SK-N-SH treated with all-trans-retinoic acid at 6 μM for 48 hours (cell line): ENCODE data around the gene DPF3.
A peak's percentile ranks its signal among the peaks of the same experiment; 100 is the strongest.

Experiments
- ATAC-seq: fragments of 200-7000 bp; cut with Tn5 transposase; 3 replicates; pipeline ENCODE4 v1.9.1; 2020; ENCODE audit warnings: mild to moderate bottlenecking, moderate library complexity
- ARNTL ChIP-seq: fragments of 450-650 bp; formaldehyde crosslinking; IDR thresholded peaks from 2 replicates; pipeline ENCODE4 v1.5.0; 2020; ENCODE audit warnings: low read depth, mild to moderate bottlenecking, moderate library complexity, borderline replicate concordance
- BACH2 ChIP-seq: fragments of 250-450 bp; sonication (Bioruptor Pico); IDR thresholded peaks from 2 replicates; pipeline ENCODE4 v1.9.0; 2021; ENCODE audit warnings: mild to moderate bottlenecking, borderline replicate concordance
- CSDC2 ChIP-seq: fragments of 250-450 bp; sonication (Bioruptor Pico); IDR thresholded peaks from 2 replicates; pipeline ENCODE4 v1.5.0; 2020; ENCODE audit warnings: mild to moderate bottlenecking, moderate library complexity
- ESRRG ChIP-seq: fragments of 250-450 bp; sonication (Bioruptor Pico); IDR thresholded peaks from 2 replicates; pipeline ENCODE4 v1.6.1; 2021; ENCODE audit warnings: mild to moderate bottlenecking
- GLIS3 ChIP-seq: fragments of 250-450 bp; sonication (Bioruptor Pico); IDR thresholded peaks from 2 replicates; pipeline ENCODE4 v1.5.0; 2020; ENCODE audit warnings: mild to moderate bottlenecking, moderate library complexity
- ISL1 ChIP-seq: fragments of 250-450 bp; sonication (Bioruptor Pico); IDR thresholded peaks from 2 replicates; pipeline ENCODE4 v2.1.2; 2022; ENCODE audit warnings: mild to moderate bottlenecking, moderate library complexity
- OSR1 ChIP-seq: fragments of 250-450 bp; sonication (Bioruptor Pico); IDR thresholded peaks from 2 replicates; pipeline ENCODE4 v1.8.0; 2022; ENCODE audit warnings: moderate library complexity, mild to moderate bottlenecking, inconsistent platforms
- PPARA ChIP-seq: fragments of 250-450 bp; sonication (Bioruptor Pico); IDR thresholded peaks from 2 replicates; pipeline ENCODE4 v1.5.0; 2020; ENCODE audit warnings: mild to moderate bottlenecking, borderline replicate concordance
- RARB ChIP-seq: fragments of 250-450 bp; sonication (Bioruptor Pico); IDR thresholded peaks from 2 replicates; pipeline ENCODE4 v1.8.0; 2021; ENCODE audit warnings: mild to moderate bottlenecking, moderate library complexity
- SNAI2 ChIP-seq: fragments of 250-450 bp; sonication (Bioruptor Pico); IDR thresholded peaks from 2 replicates; pipeline ENCODE4 v1.5.0; 2020; ENCODE audit warnings: mild to moderate bottlenecking, moderate library complexity
- TCF4 ChIP-seq: fragments of 250-450 bp; sonication (Bioruptor Pico); IDR thresholded peaks from 2 replicates; pipeline ENCODE4 v1.8.0; 2021; ENCODE audit warnings: mild to moderate bottlenecking, moderate library complexity, borderline replicate concordance
- TOX ChIP-seq: fragments of 250-450 bp; sonication (Bioruptor Pico); IDR thresholded peaks from 2 replicates; pipeline ENCODE4 v1.8.0; 2021; ENCODE audit warnings: mild to moderate bottlenecking, moderate library complexity, borderline replicate concordance
- ZC3H10 ChIP-seq: fragments of 250-450 bp; sonication (Bioruptor Pico); IDR thresholded peaks from 2 replicates; pipeline ENCODE4 v1.5.1; 2021; ENCODE audit warnings: mild to moderate bottlenecking, moderate library complexity
- ZFP3 ChIP-seq: fragments of 250-450 bp; sonication (Bioruptor Pico); IDR thresholded peaks from 2 replicates; pipeline ENCODE4 v1.5.0; 2020; ENCODE audit warnings: mild to moderate bottlenecking, moderate library complexity
- ZFP30 ChIP-seq: fragments of 450-650 bp; formaldehyde crosslinking; IDR thresholded peaks from 2 replicates; pipeline ENCODE4 v1.5.0; 2022; ENCODE audit warnings: mild to moderate bottlenecking, moderate library complexity
- ZNF565 ChIP-seq: fragments of 450-650 bp; formaldehyde crosslinking; conservative IDR thresholded peaks from 2 replicates; pipeline ENCODE4 v1.5.0; 2020; ENCODE audit warnings: low read depth, mild to moderate bottlenecking, moderate library complexity
- ZNF70 ChIP-seq: fragments of 450-650 bp; formaldehyde crosslinking; IDR thresholded peaks from 2 replicates; pipeline ENCODE4 v1.5.0; 2020; ENCODE audit warnings: mild to moderate bottlenecking, moderate library complexity
- ZNF8 ChIP-seq: fragments of 450-650 bp; formaldehyde crosslinking; IDR thresholded peaks from 2 replicates; pipeline ENCODE4 v1.5.0; 2020; ENCODE audit warnings: mild to moderate bottlenecking, moderate library complexity
- TF ChIP-seq, protein P1 (sequence below): fragments of 250-450 bp; sonication (Bioruptor Pico); IDR thresholded peaks from 2 replicates; pipeline ENCODE4 v1.5.1; 2021; ENCODE audit warnings: mild to moderate bottlenecking, moderate library complexity
- TF ChIP-seq, protein P2 (sequence below): fragments of 250-450 bp; sonication (Bioruptor Pico); IDR thresholded peaks from 2 replicates; pipeline ENCODE4 v1.5.0; 2020; ENCODE audit warnings: mild to moderate bottlenecking, moderate library complexity
- TF ChIP-seq, protein P3 (sequence below): fragments of 250-450 bp; sonication (Bioruptor Pico); IDR thresholded peaks from 2 replicates; pipeline ENCODE4 v1.8.0; 2020; ENCODE audit warnings: mild to moderate bottlenecking, moderate library complexity, borderline replicate concordance
- TF ChIP-seq, protein P4 (sequence below): fragments of 250-450 bp; sonication (Bioruptor Pico); IDR thresholded peaks from 2 replicates; pipeline ENCODE4 v1.5.1; 2020; ENCODE audit warnings: low read depth, mild to moderate bottlenecking, moderate library complexity
- TF ChIP-seq, protein P5 (sequence below): fragments of 250-450 bp; sonication (Bioruptor Pico); IDR thresholded peaks from 2 replicates; pipeline ENCODE4 v1.8.0; 2021; ENCODE audit warnings: low read depth, mild to moderate bottlenecking, moderate library complexity, borderline replicate concordance

DPF3 gene

DNA sequence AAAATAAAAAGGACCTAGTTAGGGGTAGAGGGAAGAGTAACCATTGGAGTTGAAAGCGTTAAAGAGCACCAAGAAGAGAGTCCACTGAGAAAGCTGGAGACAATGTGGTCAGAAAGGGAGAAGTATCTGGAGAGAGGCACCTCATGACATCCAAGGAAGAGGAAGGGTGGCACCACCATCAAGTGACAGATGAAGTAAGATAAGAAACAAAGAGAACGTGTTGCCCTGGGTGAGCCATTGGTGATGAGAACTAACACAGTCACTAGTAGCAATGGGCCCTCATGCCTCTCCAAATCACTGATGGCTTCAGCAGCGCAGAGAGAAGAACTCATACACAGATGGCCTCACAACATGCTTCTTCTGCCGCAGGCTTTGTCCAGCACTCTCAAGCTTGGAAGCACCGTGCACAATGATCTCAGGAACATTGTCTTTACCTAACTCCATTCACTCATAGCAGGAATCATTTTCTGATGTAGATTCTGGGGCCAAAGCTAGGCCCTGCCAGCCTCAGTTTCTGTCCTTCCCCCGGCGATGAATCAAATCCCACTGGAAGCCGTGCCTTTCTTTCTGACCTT is 252.9 kb downstream of the DPF3 start:
- TF ChIP-seq, protein P1, sequence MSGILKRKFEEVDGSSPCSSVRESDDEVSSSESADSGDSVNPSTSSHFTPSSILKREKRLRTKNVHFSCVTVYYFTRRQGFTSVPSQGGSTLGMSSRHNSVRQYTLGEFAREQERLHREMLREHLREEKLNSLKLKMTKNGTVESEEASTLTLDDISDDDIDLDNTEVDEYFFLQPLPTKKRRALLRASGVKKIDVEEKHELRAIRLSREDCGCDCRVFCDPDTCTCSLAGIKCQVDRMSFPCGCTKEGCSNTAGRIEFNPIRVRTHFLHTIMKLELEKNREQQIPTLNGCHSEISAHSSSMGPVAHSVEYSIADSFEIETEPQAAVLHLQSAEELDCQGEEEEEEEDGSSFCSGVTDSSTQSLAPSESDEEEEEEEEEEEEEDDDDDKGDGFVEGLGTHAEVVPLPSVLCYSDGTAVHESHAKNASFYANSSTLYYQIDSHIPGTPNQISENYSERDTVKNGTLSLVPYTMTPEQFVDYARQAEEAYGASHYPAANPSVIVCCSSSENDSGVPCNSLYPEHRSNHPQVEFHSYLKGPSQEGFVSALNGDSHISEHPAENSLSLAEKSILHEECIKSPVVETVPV = no peak
- TF ChIP-seq RARB (CRISPR knock-in tag) = no peak
- TF ChIP-seq BACH2 (CRISPR knock-in tag) = no peak
- TF ChIP-seq ZNF70 (CRISPR knock-in tag) = no peak
- TF ChIP-seq, protein P2, sequence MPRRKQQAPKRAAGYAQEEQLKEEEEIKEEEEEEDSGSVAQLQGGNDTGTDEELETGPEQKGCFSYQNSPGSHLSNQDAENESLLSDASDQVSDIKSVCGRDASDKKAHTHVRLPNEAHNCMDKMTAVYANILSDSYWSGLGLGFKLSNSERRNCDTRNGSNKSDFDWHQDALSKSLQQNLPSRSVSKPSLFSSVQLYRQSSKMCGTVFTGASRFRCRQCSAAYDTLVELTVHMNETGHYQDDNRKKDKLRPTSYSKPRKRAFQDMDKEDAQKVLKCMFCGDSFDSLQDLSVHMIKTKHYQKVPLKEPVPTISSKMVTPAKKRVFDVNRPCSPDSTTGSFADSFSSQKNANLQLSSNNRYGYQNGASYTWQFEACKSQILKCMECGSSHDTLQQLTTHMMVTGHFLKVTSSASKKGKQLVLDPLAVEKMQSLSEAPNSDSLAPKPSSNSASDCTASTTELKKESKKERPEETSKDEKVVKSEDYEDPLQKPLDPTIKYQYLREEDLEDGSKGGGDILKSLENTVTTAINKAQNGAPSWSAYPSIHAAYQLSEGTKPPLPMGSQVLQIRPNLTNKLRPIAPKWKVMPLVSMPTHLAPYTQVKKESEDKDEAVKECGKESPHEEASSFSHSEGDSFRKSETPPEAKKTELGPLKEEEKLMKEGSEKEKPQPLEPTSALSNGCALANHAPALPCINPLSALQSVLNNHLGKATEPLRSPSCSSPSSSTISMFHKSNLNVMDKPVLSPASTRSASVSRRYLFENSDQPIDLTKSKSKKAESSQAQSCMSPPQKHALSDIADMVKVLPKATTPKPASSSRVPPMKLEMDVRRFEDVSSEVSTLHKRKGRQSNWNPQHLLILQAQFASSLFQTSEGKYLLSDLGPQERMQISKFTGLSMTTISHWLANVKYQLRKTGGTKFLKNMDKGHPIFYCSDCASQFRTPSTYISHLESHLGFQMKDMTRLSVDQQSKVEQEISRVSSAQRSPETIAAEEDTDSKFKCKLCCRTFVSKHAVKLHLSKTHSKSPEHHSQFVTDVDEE (CRISPR knock-in tag) = no peak
- no peak for TF ChIP-seq ESRRG (CRISPR knock-in tag)
- TF ChIP-seq SNAI2 (CRISPR knock-in tag) = no peak
- no peak for TF ChIP-seq TOX (CRISPR knock-in tag)
- no peak for TF ChIP-seq CSDC2 (CRISPR knock-in tag)
- TF ChIP-seq, protein P3, sequence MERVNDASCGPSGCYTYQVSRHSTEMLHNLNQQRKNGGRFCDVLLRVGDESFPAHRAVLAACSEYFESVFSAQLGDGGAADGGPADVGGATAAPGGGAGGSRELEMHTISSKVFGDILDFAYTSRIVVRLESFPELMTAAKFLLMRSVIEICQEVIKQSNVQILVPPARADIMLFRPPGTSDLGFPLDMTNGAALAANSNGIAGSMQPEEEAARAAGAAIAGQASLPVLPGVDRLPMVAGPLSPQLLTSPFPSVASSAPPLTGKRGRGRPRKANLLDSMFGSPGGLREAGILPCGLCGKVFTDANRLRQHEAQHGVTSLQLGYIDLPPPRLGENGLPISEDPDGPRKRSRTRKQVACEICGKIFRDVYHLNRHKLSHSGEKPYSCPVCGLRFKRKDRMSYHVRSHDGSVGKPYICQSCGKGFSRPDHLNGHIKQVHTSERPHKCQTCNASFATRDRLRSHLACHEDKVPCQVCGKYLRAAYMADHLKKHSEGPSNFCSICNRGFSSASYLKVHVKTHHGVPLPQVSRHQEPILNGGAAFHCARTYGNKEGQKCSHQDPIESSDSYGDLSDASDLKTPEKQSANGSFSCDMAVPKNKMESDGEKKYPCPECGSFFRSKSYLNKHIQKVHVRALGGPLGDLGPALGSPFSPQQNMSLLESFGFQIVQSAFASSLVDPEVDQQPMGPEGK (CRISPR knock-in tag) = no peak
- no peak for TF ChIP-seq ZNF565 (CRISPR knock-in tag)
- TF ChIP-seq ZC3H10 (CRISPR knock-in tag) = no peak
- no peak for TF ChIP-seq ZFP30 (CRISPR knock-in tag)
- TF ChIP-seq, protein P4, sequence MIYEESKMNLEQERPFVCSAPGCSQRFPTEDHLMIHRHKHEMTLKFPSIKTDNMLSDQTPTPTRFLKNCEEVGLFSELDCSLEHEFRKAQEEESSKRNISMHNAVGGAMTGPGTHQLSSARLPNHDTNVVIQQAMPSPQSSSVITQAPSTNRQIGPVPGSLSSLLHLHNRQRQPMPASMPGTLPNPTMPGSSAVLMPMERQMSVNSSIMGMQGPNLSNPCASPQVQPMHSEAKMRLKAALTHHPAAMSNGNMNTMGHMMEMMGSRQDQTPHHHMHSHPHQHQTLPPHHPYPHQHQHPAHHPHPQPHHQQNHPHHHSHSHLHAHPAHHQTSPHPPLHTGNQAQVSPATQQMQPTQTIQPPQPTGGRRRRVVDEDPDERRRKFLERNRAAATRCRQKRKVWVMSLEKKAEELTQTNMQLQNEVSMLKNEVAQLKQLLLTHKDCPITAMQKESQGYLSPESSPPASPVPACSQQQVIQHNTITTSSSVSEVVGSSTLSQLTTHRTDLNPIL (CRISPR knock-in tag) = no peak
- TF ChIP-seq, protein P5, sequence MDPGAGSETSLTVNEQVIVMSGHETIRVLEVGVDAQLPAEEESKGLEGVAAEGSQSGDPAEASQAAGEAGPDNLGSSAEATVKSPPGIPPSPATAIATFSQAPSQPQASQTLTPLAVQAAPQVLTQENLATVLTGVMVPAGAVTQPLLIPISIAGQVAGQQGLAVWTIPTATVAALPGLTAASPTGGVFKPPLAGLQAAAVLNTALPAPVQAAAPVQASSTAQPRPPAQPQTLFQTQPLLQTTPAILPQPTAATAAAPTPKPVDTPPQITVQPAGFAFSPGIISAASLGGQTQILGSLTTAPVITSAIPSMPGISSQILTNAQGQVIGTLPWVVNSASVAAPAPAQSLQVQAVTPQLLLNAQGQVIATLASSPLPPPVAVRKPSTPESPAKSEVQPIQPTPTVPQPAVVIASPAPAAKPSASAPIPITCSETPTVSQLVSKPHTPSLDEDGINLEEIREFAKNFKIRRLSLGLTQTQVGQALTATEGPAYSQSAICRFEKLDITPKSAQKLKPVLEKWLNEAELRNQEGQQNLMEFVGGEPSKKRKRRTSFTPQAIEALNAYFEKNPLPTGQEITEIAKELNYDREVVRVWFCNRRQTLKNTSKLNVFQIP (CRISPR knock-in tag) = no peak
- TF ChIP-seq TCF4 = no peak
- no peak for TF ChIP-seq OSR1 (CRISPR knock-in tag)
- no peak for TF ChIP-seq PPARA (CRISPR knock-in tag)
- TF ChIP-seq GLIS3 (CRISPR knock-in tag) = no peak

DNA sequence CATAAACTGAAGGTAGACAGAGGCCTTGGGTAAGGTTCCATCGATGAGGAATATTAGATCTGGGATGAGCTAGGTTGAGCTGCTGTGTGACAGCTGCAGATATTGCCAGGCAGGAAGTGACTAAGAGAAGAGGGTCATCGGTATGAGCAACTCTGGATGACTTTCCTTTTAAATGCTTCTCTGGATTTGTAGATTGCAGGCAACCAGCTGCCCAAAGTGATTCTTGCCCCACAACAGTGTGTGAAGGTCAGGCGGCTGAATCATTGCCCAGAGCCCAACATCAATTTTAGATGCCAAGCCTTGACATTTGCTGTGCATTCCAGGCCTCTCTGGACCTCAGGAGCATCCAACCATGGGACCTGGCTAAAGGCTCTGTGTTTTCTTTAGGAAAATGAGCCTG is 255.9 kb downstream of the DPF3 start:
- ATAC-seq = peak; percentile 80
- no peak for TF ChIP-seq ARNTL
- no peak for TF ChIP-seq ZFP3 (CRISPR knock-in tag)
- TF ChIP-seq SNAI2 (CRISPR knock-in tag) = no peak
- no peak for TF ChIP-seq ZFP30 (CRISPR knock-in tag)
- no peak for TF ChIP-seq ZC3H10 (CRISPR knock-in tag)
- TF ChIP-seq RARB (CRISPR knock-in tag) = no peak
- no peak for TF ChIP-seq CSDC2 (CRISPR knock-in tag)
- no peak for TF ChIP-seq ZNF8 (CRISPR knock-in tag)
- no peak for TF ChIP-seq ISL1 (CRISPR knock-in tag)
- TF ChIP-seq BACH2 (CRISPR knock-in tag) = no peak
- TF ChIP-seq, protein P5 (CRISPR knock-in tag) = no peak
- TF ChIP-seq, protein P3 (CRISPR knock-in tag) = no peak
- TF ChIP-seq ZNF565 (CRISPR knock-in tag) = no peak

More for the DNA sequence above, 252.9 kb downstream of the DPF3 start:
- no peak for ATAC-seq
